CD14-positive monocyte (primary cell): Measurements from ENCODE around the gene MAPK12. TPM values are rescaled to one million over a fixed set of nuclear protein-coding genes. Genes with fewer than 3 reads are reported as not detected.

ENCODE experiments used
- DNase-seq, 3 donors: peaks; one replicate each; pipeline ENCODE4 v3.0.0-alpha.2; 2011 to 2022
- H2AFZ ChIP-seq: 2 replicates; pipeline ENCODE4 v1.6.0; 2012; ENCODE audit warnings: mild to moderate bottlenecking, low read depth, low read length, inconsistent platforms; ENCODE audit not compliant: insufficient read depth, poor library complexity, severe bottlenecking
- H3K27ac ChIP-seq, 2 donors: 1 replicate in 1 of 2; 2 replicates in 1 of 2; pipeline ENCODE4 v1.5.1; 2012 to 2013; ENCODE audit warnings: low read length in 2 of 2, control low read depth in 1 of 2, inconsistent platforms in 1 of 2, low read depth in 1 of 2, mild to moderate bottlenecking in 1 of 2
- H3K27me3 ChIP-seq, 2 donors: one replicate each; pipeline versions ENCODE4 v1.6.0 to v1.6.1; 2011 to 2013; ENCODE audit warnings: low read length in 2 of 2; ENCODE audit not compliant: control insufficient read depth in 2 of 2, insufficient read depth in 2 of 2
- H3K36me3 ChIP-seq, 2 donors: replicated peaks in 1 of 2; 1 replicate in 1 of 2; 2 replicates in 1 of 2; pipeline versions ENCODE4 v1.5.1 to v1.6.1; 2012 to 2013; ENCODE audit warnings: low read length in 2 of 2, control low read depth in 1 of 2, inconsistent platforms in 1 of 2, mild to moderate bottlenecking in 1 of 2; ENCODE audit not compliant: insufficient read depth in 2 of 2, control insufficient read depth in 1 of 2
- H3K4me1 ChIP-seq, 2 donors: 1 replicate in 1 of 2; 2 replicates in 1 of 2; pipeline versions ENCODE4 v1.5.1 to v1.6.1; 2012 to 2013; ENCODE audit warnings: low read length in 2 of 2, control low read depth in 1 of 2, inconsistent platforms in 1 of 2, mild to moderate bottlenecking in 1 of 2, moderate library complexity in 1 of 2; ENCODE audit not compliant: insufficient read depth in 2 of 2, control insufficient read depth in 1 of 2
- H3K4me2 ChIP-seq: replicated peaks from 2 replicates; pipeline ENCODE3; 2012; ENCODE audit warnings: low read length, moderate library complexity, mild to moderate bottlenecking; ENCODE audit not compliant: poor library complexity, severe bottlenecking; ENCODE audit errors: extremely low read depth
- H3K4me3 ChIP-seq, 3 experiments: fragments of 200-600 bp in 1 of 3; sonication (generic) in 1 of 3; replicated peaks in 1 of 3; 1 replicate in 2 of 3; 2 replicates in 1 of 3; pipeline ENCODE4 v1.5.1; 2011 to 2013; ENCODE audit warnings: low read length in 3 of 3, mild to moderate bottlenecking in 3 of 3, control low read depth in 2 of 3, low read depth in 2 of 3, inconsistent platforms in 1 of 3, moderate library complexity in 1 of 3
- H3K79me2 ChIP-seq: 2 replicates; pipeline ENCODE4 v1.6.0; 2012; ENCODE audit warnings: mild to moderate bottlenecking, control low read depth, inconsistent platforms, low read length, moderate library complexity; ENCODE audit not compliant: insufficient read depth
- H3K9ac ChIP-seq: 2 replicates; pipeline ENCODE4 v1.6.0; 2017; ENCODE audit warnings: low read length, mild to moderate bottlenecking; ENCODE audit not compliant: insufficient read depth, poor library complexity, severe bottlenecking
- H3K9me3 ChIP-seq, 2 donors: replicated peaks in 1 of 2; 1 replicate in 1 of 2; 2 replicates in 1 of 2; pipeline versions ENCODE4 v1.5.1 to v1.6.1; 2012 to 2013; ENCODE audit warnings: low read length in 2 of 2, control low read depth in 1 of 2; ENCODE audit not compliant: control insufficient read depth in 1 of 2, insufficient read depth in 1 of 2
- H4K20me1 ChIP-seq: 2 replicates; pipeline ENCODE4 v1.6.0; 2012; ENCODE audit warnings: mild to moderate bottlenecking, low read length, control low read depth, moderate library complexity; ENCODE audit not compliant: insufficient read depth
- H3K27ac Mint-ChIP-seq, 7 donors: one replicate each; pipeline ENCODE4 v1.8.0; 2020; ENCODE audit warnings: mild to moderate bottlenecking in 7 of 7, mixed read lengths in 7 of 7, moderate library complexity in 6 of 7, inconsistent platforms in 2 of 7
- H3K27me3 Mint-ChIP-seq, 3 donors: one replicate each; pipeline ENCODE4 v1.8.0; 2021 to 2022; ENCODE audit warnings: low read depth in 3 of 3, mild to moderate bottlenecking in 3 of 3, mixed read lengths in 3 of 3, moderate library complexity in 3 of 3, inconsistent platforms in 1 of 3
- H3K36me3 Mint-ChIP-seq, 2 donors: one replicate each; pipeline ENCODE4 v1.8.0; 2020; ENCODE audit warnings: mixed read lengths in 2 of 2, inconsistent platforms in 1 of 2, mild to moderate bottlenecking in 1 of 2
- H3K4me1 Mint-ChIP-seq: one replicate; pipeline ENCODE4 v1.8.0; 2020; ENCODE audit warnings: mild to moderate bottlenecking, mixed read lengths
- H3K4me3 Mint-ChIP-seq, 2 donors: one replicate each; pipeline ENCODE4 v1.8.0; 2020; ENCODE audit warnings: mild to moderate bottlenecking in 2 of 2, mixed read lengths in 2 of 2, moderate library complexity in 1 of 2
- H3K9me3 Mint-ChIP-seq, 7 donors: one replicate each; pipeline ENCODE4 v1.8.0; 2020 to 2022; ENCODE audit warnings: mixed read lengths in 7 of 7, mild to moderate bottlenecking in 6 of 7, moderate library complexity in 6 of 7, inconsistent platforms in 2 of 7
- CTCF ChIP-seq: fragments of 200-600 bp; IDR thresholded peaks from one replicate; pipeline ENCODE4 v1.8.0; 2022; ENCODE audit warnings: antibody characterized with exemption, mild to moderate bottlenecking
- WGBS: methylation state at CpG from one replicate; pipeline ENCODE4 v1.1.5; 2013; ENCODE audit warnings: missing lambda C conversion rate; ENCODE audit not compliant: insufficient coverage; 5-methylcytosine and 5-hydroxymethylcytosine counted together
- intact Hi-C, 2 donors: fragments of 100-400 bp; cut with micrococcal nuclease; formaldehyde crosslinking; loops; one replicate each; pipeline versions ENCODE4 v1.15.0 to v1.15.1; 2023
- polyA plus RNA-seq, 3 donors: library from polyadenylated mRNA; depleted of rRNA in 1 of 3; unstranded in 2 of 3; stranded (reverse) in 1 of 3; fragments of 300-500 nt in 2 of 3; fragments of >200 nt in 1 of 3; fragmentation: Illumina TruSeq in 2 of 3; gene quantifications; 1 replicate in 2 of 3; 2 replicates in 1 of 3; pipeline ENCODE4 v1.2.3, GENCODE V29; 2012 to 2021

Gene MAPK12
- polyA plus RNA-seq, 3 donors = 0.06 to 3.2 (median 0.13) TPM

DNA sequence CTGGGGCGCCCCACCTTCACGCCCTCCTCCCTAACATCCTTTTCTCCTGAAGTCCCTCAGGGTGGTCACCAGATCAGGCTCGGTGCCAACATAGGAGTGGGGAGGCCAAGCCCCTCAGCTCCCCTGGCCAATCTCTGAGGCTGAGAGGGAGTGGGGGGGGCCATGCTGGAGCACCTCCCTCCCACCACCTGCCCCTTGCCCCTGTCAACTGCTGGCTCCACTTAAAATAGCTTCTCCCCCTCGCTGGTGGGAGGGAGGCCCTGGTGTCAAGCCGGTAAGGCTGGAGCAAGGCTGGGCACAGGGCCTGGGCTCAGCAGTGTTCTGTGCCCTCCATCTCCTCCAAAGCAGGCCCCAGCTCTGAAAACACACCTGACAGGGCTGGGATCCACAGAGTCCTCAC is 41.1 kb upstream of the MAPK12 start:
- Mint-ChIP-seq H3K27ac (peak overlapping the region; percentile 99 to 100 (median 100)), H3K9me3 (peaks cover 0 to 2% (median 0%) of the 10 kb centered on the region in 7 donors), H3K4me3 (peak overlapping the region; percentile 96), H3K4me1 (peaks cover 58% of the 10 kb centered on the region), H3K36me3 (peaks cover 8 to 30% of the 10 kb centered on the region in 2 donors), H3K27me3 (peaks cover 0 to 1% (median 0%) of the 10 kb centered on the region in 3 donors)
- 52% methylated on average over 2 of the region's 5 CpGs for WGBS
- H3K9me3 ChIP-seq = no peaks in the 10 kb centered on the region
- H4K20me1 ChIP-seq = peaks cover 87% of the 10 kb centered on the region
- peak overlapping the region; percentile 97 to 100 for H3K27ac ChIP-seq
- TF ChIP-seq CTCF = no peak
- no peak overlapping the region for H2AFZ ChIP-seq
- peaks cover 95% of the 10 kb centered on the region for H3K79me2 ChIP-seq
- intact Hi-C loops = loop anchor here (2.0 to 10.0 kb wide), 3 partner anchors 14 to 338 kb away; partner anchors contain the start of genes PIM3 (in 1 of the 2) and TYMP (in 1 of the 2)
- DNase-seq = no peak
- peaks cover 67 to 78% of the 10 kb centered on the region in 2 donors for H3K4me1 ChIP-seq
- no peaks in the 10 kb centered on the region for H3K27me3 ChIP-seq
- peaks cover 7 to 16% of the 10 kb centered on the region in 2 donors for H3K36me3 ChIP-seq
- peak overlapping the region; percentile 93 for H3K4me2 ChIP-seq
- peak overlapping the region; percentile 94 for H3K9ac ChIP-seq
- peak overlapping the region in 2 of 3 experiments; percentile 43 to 100 for H3K4me3 ChIP-seq

GRCh38 chr22:50302041-50302541 is 40.6 kb upstream of the MAPK12 start:
- DNase-seq = peak; percentile 72 to 92 (median 84)
- peak overlapping the region; percentile 94 for H3K9ac ChIP-seq
- H4K20me1 ChIP-seq = peaks cover 92% of the 10 kb centered on the region
- H3K79me2 ChIP-seq = peaks cover 98% of the 10 kb centered on the region
- 0% methylated on average over 5 of the region's 9 CpGs for WGBS
- peak overlapping the region; percentile 93 for H3K4me2 ChIP-seq
- H3K9me3 ChIP-seq = no peaks in the 10 kb centered on the region
- peaks cover 0 to 1% (median 0%) of the 10 kb centered on the region in 3 donors for H3K27me3 Mint-ChIP-seq
- peak overlapping the region; percentile 97 to 100 for H3K27ac ChIP-seq
- H2AFZ ChIP-seq = no peak overlapping the region
- peaks cover 7 to 16% of the 10 kb centered on the region in 2 donors for H3K36me3 ChIP-seq
- peaks cover 62% of the 10 kb centered on the region for H3K4me1 Mint-ChIP-seq
- H3K4me3 ChIP-seq = peak overlapping the region; percentile 4 to 100 (median 43)
- peaks cover 8 to 33% of the 10 kb centered on the region in 2 donors for H3K36me3 Mint-ChIP-seq
- intact Hi-C loops = loop anchor here (2.0 to 10.0 kb wide), 3 partner anchors 15 to 337 kb away; partner anchors contain the start of genes PIM3 (in 1 of the 2) and TYMP (in 1 of the 2)
- peaks cover 0 to 2% (median 0%) of the 10 kb centered on the region in 7 donors for H3K9me3 Mint-ChIP-seq
- TF ChIP-seq CTCF = no peak
- H3K4me3 Mint-ChIP-seq = peak overlapping the region; percentile 96
- peak overlapping the region; percentile 99 to 100 (median 100) for H3K27ac Mint-ChIP-seq
- peaks cover 68 to 83% of the 10 kb centered on the region in 2 donors for H3K4me1 ChIP-seq
- H3K27me3 ChIP-seq = no peaks in the 10 kb centered on the region
